Measurements from ENCODE around the gene CELF1.

Gene CELF1

GRCh38 chr11:47468598-47469214 lies 84.2 kb downstream of the CELF1 start:
- no peak for TF ChIP-seq RAD21 (IDR thresholded peaks at IDR 0.05; ENCODE audit: low read depth)
- no peak for TF ChIP-seq ZBTB7A (IDR thresholded peaks at IDR 0.05; ENCODE audit: low read depth)
- TF ChIP-seq REST (IDR thresholded peaks at IDR 0.05; ENCODE audit: low read depth): no peak
- no peak for TF ChIP-seq CREB1 (IDR thresholded peaks at IDR 0.05; ENCODE audit: low read depth)
- no peak for TF ChIP-seq TCF12 (IDR thresholded peaks at IDR 0.05; ENCODE audit: low read depth)
- TF ChIP-seq TAF1 (IDR thresholded peaks at IDR 0.05; ENCODE audit: low read depth): no peak
- TF ChIP-seq EGR1 (IDR thresholded peaks at IDR 0.05): no peak
- no peak for TF ChIP-seq YY1 (IDR thresholded peaks at IDR 0.05; ENCODE audit: low read depth)
- TF ChIP-seq CEBPB (IDR thresholded peaks at IDR 0.05): no peak
- no peak for TF ChIP-seq FOXM1 (IDR thresholded peaks at IDR 0.05; ENCODE audit: borderline replicate concordance, low read depth)
- no peak for TF ChIP-seq EP300 (IDR thresholded peaks at IDR 0.05; ENCODE audit: borderline replicate concordance)
- no peak for TF ChIP-seq TEAD4 (IDR thresholded peaks at IDR 0.05)
- no peak for TF ChIP-seq NFIC (IDR thresholded peaks at IDR 0.05)
- no peak for TF ChIP-seq MAX (IDR thresholded peaks at IDR 0.05)
- TF ChIP-seq USF1 (IDR thresholded peaks at IDR 0.05): no peak

- TF ChIP-seq YY1 (IDR thresholded peaks at IDR 0.05; ENCODE audit: low read depth) (no peak), MAX (IDR thresholded peaks at IDR 0.05) (no peak), TCF12 (IDR thresholded peaks at IDR 0.05; ENCODE audit: low read depth) (no peak), REST (IDR thresholded peaks at IDR 0.05; ENCODE audit: low read depth) (no peak), CREB1 (IDR thresholded peaks at IDR 0.05; ENCODE audit: low read depth) (no peak), ZBTB7A (IDR thresholded peaks at IDR 0.05; ENCODE audit: low read depth) (no peak), CEBPB (IDR thresholded peaks at IDR 0.05) (no peak), EP300 (IDR thresholded peaks at IDR 0.05; ENCODE audit: borderline replicate concordance) (no peak), EGR1 (IDR thresholded peaks at IDR 0.05) (no peak), NFIC (IDR thresholded peaks at IDR 0.05) (no peak), USF1 (IDR thresholded peaks at IDR 0.05) (no peak), RAD21 (IDR thresholded peaks at IDR 0.05; ENCODE audit: low read depth) (no peak)
Observed at GRCh38 chr11:47467357-47467756, 85.6 kb downstream of the CELF1 start.

GRCh38 chr11:47466701-47467250 lies 86.2 kb downstream of the CELF1 start:
- TF ChIP-seq EP300 (IDR thresholded peaks at IDR 0.05; ENCODE audit: borderline replicate concordance) (no peak), ZBTB7A (IDR thresholded peaks at IDR 0.05; ENCODE audit: low read depth) (peak; percentile 26; the same call in 1 of the 2 replicates), EGR1 (IDR thresholded peaks at IDR 0.05) (no peak), TCF12 (IDR thresholded peaks at IDR 0.05; ENCODE audit: low read depth) (no peak), MAX (IDR thresholded peaks at IDR 0.05) (no peak), YY1 (IDR thresholded peaks at IDR 0.05; ENCODE audit: low read depth) (0 out of 2 replicates have a peak, but pooled peaks have one; percentile 13), TAF1 (IDR thresholded peaks at IDR 0.05; ENCODE audit: low read depth) (no peak), CEBPB (IDR thresholded peaks at IDR 0.05) (no peak), CREB1 (IDR thresholded peaks at IDR 0.05; ENCODE audit: low read depth) (no peak), REST (IDR thresholded peaks at IDR 0.05; ENCODE audit: low read depth) (no peak), USF1 (IDR thresholded peaks at IDR 0.05) (no peak), FOXM1 (IDR thresholded peaks at IDR 0.05; ENCODE audit: borderline replicate concordance, low read depth) (no peak), NFIC (IDR thresholded peaks at IDR 0.05) (peak; percentile 71), TEAD4 (IDR thresholded peaks at IDR 0.05) (no peak), RAD21 (IDR thresholded peaks at IDR 0.05; ENCODE audit: low read depth) (peak; percentile 2; the same call in 1 of the 2 replicates)

All from Ishikawa (cell line).